Measurements from ENCODE around the gene DAB1. TPM values are rescaled to one million over a fixed set of nuclear protein-coding genes. Genes with fewer than 3 reads are reported as not detected.
"Not testable (repeated sequence)": the region's sequence is repeated elsewhere in the genome, so short reads cannot be mapped to it uniquely, and the experiment has no call there.

DAB1 gene
- total RNA-seq, 6 experiments from 2014 or later: 0.76 to 1.9 (median 1.1) TPM

GRCh38 chr1:57345916-57346315 is 77.9 kb downstream of the DAB1 start:
- Histone ChIP-seq H3K36me3 (no peaks in the 10 kb centered on the region), H3K27ac (no peak overlapping the region), H3K4me1 (no peaks in the 10 kb centered on the region), H3K27me3 (no peaks in the 10 kb centered on the region), H3K4me3 (no peak overlapping the region), H3K9me3 (no peaks in the 10 kb centered on the region)
- intact Hi-C loops (cut with DNase I): no loop called here
- DNase-seq: no peak
- WGBS (ENCODE audit: insufficient coverage, low coverage, low lambda C conversion rate, missing lambda C conversion rate): 82% methylated on average over 8 of the region's 8 CpGs
- ATAC-seq: no peak
- no peak for TF ChIP-seq POLR2A (IDR thresholded peaks at IDR 0.05)

GRCh38 chr1:57344265-57344664 is 79.6 kb downstream of the DAB1 start:
- Histone ChIP-seq H3K27me3 (no peaks in the 10 kb centered on the region), H3K9me3 (no peaks in the 10 kb centered on the region), H3K36me3 (no peaks in the 10 kb centered on the region), H3K4me3 (no peak overlapping the region), H3K27ac (no peak overlapping the region), H3K4me1 (peaks cover 0 to 5% (median 0%) of the 10 kb centered on the region in 4 donors)
- no peak for DNase-seq
- 75% methylated on average over 3 of the region's 7 CpGs for WGBS (ENCODE audit: insufficient coverage, low coverage, low lambda C conversion rate, missing lambda C conversion rate)
- ATAC-seq: no peak
- TF ChIP-seq CTCF (IDR thresholded peaks at IDR 0.05) (no peak), POLR2A (IDR thresholded peaks at IDR 0.05) (no peak)
- intact Hi-C loops (cut with DNase I): loop anchor here in 1 of 2 donors (5.0 kb wide), 1 partner anchor 512 kb away; no protein-coding TSS in a partner anchor

GRCh38 chr1:57343298-57343915 is 80.5 kb downstream of the DAB1 start:
- H3K36me3 ChIP-seq, H3K9me3 ChIP-seq, H3K27me3 ChIP-seq, ATAC-seq, DNase-seq, H3K4me3 ChIP-seq, H3K4me1 ChIP-seq, H3K27ac ChIP-seq: not testable (repeated sequence)
- WGBS (ENCODE audit: insufficient coverage, low coverage, low lambda C conversion rate, missing lambda C conversion rate): no CpG with 5 or more reads among the region's 34 CpGs
- intact Hi-C loops (cut with DNase I): loop anchor here in 1 of 2 donors (5.0 kb wide), 1 partner anchor 511 kb away; no protein-coding TSS in a partner anchor

- Histone ChIP-seq H3K9me3 (no peaks in the 10 kb centered on the region), H3K4me3 (no peak overlapping the region), H3K27ac (no peak overlapping the region), H3K4me1 (peaks cover 0 to 5% (median 0%) of the 10 kb centered on the region in 4 donors), H3K27me3 (no peaks in the 10 kb centered on the region), H3K36me3 (no peaks in the 10 kb centered on the region)
- intact Hi-C loops (cut with DNase I): loop anchor here in 1 of 2 donors (5.0 kb wide), 1 partner anchor 509 kb away; no protein-coding TSS in a partner anchor
- 79% methylated on average over 3 of the region's 3 CpGs for WGBS (ENCODE audit: insufficient coverage, low coverage, low lambda C conversion rate, missing lambda C conversion rate)
- TF ChIP-seq POLR2A (IDR thresholded peaks at IDR 0.05) (no peak), CTCF (IDR thresholded peaks at IDR 0.05) (no peak)
- DNase-seq (no peak), ATAC-seq (no peak)
Observed at GRCh38 chr1:57341721-57342120, 82.1 kb downstream of the DAB1 start.

- Histone ChIP-seq H3K27me3 (no peaks in the 10 kb centered on the region), H3K36me3 (no peaks in the 10 kb centered on the region), H3K4me3 (no peak overlapping the region), H3K4me1 (peaks cover 0 to 5% (median 0%) of the 10 kb centered on the region in 4 donors), H3K9me3 (no peaks in the 10 kb centered on the region), H3K27ac (no peak overlapping the region)
- WGBS (ENCODE audit: insufficient coverage, low coverage, low lambda C conversion rate, missing lambda C conversion rate): 51% methylated on average over 5 of the region's 6 CpGs
- intact Hi-C loops (cut with DNase I): loop anchor here in 1 of 2 donors (5.0 kb wide), 1 partner anchor 508 kb away; no protein-coding TSS in a partner anchor
- ATAC-seq (peak; percentile 97 to 99 (median 98)), DNase-seq (peak in 1 of 3 donors; percentile 68)
- no peak for TF ChIP-seq POLR2A (IDR thresholded peaks at IDR 0.05)
- peak; percentile 46 to 60 (median 49) for TF ChIP-seq CTCF (IDR thresholded peaks at IDR 0.05)
Observed at GRCh38 chr1:57340334-57341070, 83.4 kb downstream of the DAB1 start.

Data from right lobe of liver (tissue), 6 donors.